ENCODE results near the gene TMPRSS13. TPM values are rescaled to one million over a fixed set of nuclear protein-coding genes. Genes with fewer than 3 reads are reported as not detected.

Gene TMPRSS13
- total and polyA plus RNA-seq, 2 of the 13 experiments (the other 11 are each of a cell fraction or from before 2014, with no cell fraction given): not detected

- Histone ChIP-seq H3K9ac (ENCODE audit: insufficient read depth, low read depth, low read length) (no peak overlapping the region), H3K79me2 (ENCODE audit: insufficient read depth, low read length) (no peaks in the 10 kb centered on the region), H4K20me1 (ENCODE audit: insufficient read depth, low read length) (no peaks in the 10 kb centered on the region), H3K9me3 (ENCODE audit: low read length) (no peaks in the 10 kb centered on the region), H3K4me1 (ENCODE audit: insufficient read depth, low read length) (no peaks in the 10 kb centered on the region), H3K36me3 (replicated peaks in 1 of 2; ENCODE audit: control insufficient read depth in 1 of 2, insufficient read depth in 2 of 2, low read length in 2 of 2) (no peaks in the 10 kb centered on the region), H3K4me3 (replicated peaks in 1 of 3; ENCODE audit: insufficient read depth in 1 of 3, low read depth in 2 of 3, low read length in 3 of 3) (no peak overlapping the region), H3K27me3 (ENCODE audit: control insufficient read depth in 1 of 2, insufficient read depth in 2 of 2, low read length in 2 of 2) (peaks cover 5 to 54% of the 10 kb centered on the region in 2 experiments; a peak in 4 of 5 replicates), H3K27ac (ENCODE audit: extremely low read length, insufficient read depth, low read length) (no peak overlapping the region), H2AFZ (ENCODE audit: low read length) (no peak overlapping the region), H3K4me2 (ENCODE audit: low read depth, low read length) (no peak overlapping the region)
- FAIRE-seq: no peak
- in situ Hi-C loops (cut with HindIII; ENCODE audit: extremely low pct_ligation_motif_present, low pct_unique_long_range_greater_than_20kb): no loop called here
- intact Hi-C loops (cut with micrococcal nuclease; ENCODE audit: unreplicated experiment): no loop called here
- no TSS peak for BruUV-seq (replicated peaks)
- ATAC-seq: no peak
- CTCF ChIA-PET (ENCODE audit: low intra/inter-chr PET ratio, low total read pairs): no interaction called here
- POLR2A ChIA-PET: no interaction called here
- WGBS (ENCODE audit: low lambda C conversion rate): 10% methylated on average over 3 of the region's 6 CpGs
- DNase-seq (ENCODE audit: low spot score): no peak
- TF ChIP-seq ZNF749 (CRISPR knock-in tag; IDR thresholded peaks at IDR 0.05; ENCODE audit: borderline replicate concordance) (no peak), ZNF33A (CRISPR knock-in tag; IDR thresholded peaks at IDR 0.05; ENCODE audit: borderline replicate concordance) (no peak), ZIK1 (CRISPR knock-in tag; IDR thresholded peaks at IDR 0.05; ENCODE audit: borderline replicate concordance, low read depth) (no peak), ZNF780A (CRISPR knock-in tag; IDR thresholded peaks at IDR 0.05) (no peak), UBTF (CRISPR knock-in tag; IDR thresholded peaks at IDR 0.05) (no peak), ZNF264 (CRISPR knock-in tag; IDR thresholded peaks at IDR 0.05) (no peak), ZBTB21 (CRISPR knock-in tag; IDR thresholded peaks at IDR 0.05) (no peak), HOXA7 (CRISPR knock-in tag; IDR thresholded peaks at IDR 0.05) (no peak), ZNF709 (CRISPR knock-in tag; IDR thresholded peaks at IDR 0.05) (no peak), TCF7L2 (IDR thresholded peaks at IDR 0.05; ENCODE audit: low read depth, low read length) (no peak), PRDM15 (CRISPR knock-in tag; IDR thresholded peaks at IDR 0.05) (no peak), CAMTA2 (CRISPR knock-in tag; IDR thresholded peaks at IDR 0.05; ENCODE audit: borderline replicate concordance) (no peak), DMAP1 (CRISPR knock-in tag; IDR thresholded peaks at IDR 0.05) (no peak)
- TF ChIP-seq, protein P1, sequence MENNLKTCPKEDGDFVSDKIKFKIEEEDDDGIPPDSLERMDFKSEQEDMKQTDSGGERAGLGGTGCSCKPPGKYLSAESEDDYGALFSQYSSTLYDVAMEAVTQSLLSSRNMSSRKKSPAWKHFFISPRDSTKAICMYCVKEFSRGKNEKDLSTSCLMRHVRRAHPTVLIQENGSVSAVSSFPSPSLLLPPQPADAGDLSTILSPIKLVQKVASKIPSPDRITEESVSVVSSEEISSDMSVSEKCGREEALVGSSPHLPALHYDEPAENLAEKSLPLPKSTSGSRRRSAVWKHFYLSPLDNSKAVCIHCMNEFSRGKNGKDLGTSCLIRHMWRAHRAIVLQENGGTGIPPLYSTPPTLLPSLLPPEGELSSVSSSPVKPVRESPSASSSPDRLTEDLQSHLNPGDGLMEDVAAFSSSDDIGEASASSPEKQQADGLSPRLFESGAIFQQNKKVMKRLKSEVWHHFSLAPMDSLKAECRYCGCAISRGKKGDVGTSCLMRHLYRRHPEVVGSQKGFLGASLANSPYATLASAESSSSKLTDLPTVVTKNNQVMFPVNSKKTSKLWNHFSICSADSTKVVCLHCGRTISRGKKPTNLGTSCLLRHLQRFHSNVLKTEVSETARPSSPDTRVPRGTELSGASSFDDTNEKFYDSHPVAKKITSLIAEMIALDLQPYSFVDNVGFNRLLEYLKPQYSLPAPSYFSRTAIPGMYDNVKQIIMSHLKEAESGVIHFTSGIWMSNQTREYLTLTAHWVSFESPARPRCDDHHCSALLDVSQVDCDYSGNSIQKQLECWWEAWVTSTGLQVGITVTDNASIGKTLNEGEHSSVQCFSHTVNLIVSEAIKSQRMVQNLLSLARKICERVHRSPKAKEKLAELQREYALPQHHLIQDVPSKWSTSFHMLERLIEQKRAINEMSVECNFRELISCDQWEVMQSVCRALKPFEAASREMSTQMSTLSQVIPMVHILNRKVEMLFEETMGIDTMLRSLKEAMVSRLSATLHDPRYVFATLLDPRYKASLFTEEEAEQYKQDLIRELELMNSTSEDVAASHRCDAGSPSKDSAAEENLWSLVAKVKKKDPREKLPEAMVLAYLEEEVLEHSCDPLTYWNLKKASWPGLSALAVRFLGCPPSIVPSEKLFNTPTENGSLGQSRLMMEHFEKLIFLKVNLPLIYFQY (CRISPR knock-in tag; IDR thresholded peaks at IDR 0.05; ENCODE audit: borderline replicate concordance): no peak
These were observed 69.1 kb downstream of the TMPRSS13 start for GRCh38 chr11:117860139-117860538.

Measured in HepG2 (cell line).